Pericardium fibroblast (primary cell): ENCODE results near the gene CNIH2. TPM values are rescaled to one million over a fixed set of nuclear protein-coding genes. Genes with fewer than 3 reads are reported as not detected.

ENCODE experiments used
- total RNA-seq: library from RNA; depleted of rRNA; stranded (reverse); fragments of >200 nt; gene quantifications from 2 replicates; pipeline ENCODE4 v1.2.3, GENCODE V29; 2015

Gene CNIH2
- 0.70 TPM in 1 of 2 replicates, not detected in the other for total RNA-seq

DNA sequence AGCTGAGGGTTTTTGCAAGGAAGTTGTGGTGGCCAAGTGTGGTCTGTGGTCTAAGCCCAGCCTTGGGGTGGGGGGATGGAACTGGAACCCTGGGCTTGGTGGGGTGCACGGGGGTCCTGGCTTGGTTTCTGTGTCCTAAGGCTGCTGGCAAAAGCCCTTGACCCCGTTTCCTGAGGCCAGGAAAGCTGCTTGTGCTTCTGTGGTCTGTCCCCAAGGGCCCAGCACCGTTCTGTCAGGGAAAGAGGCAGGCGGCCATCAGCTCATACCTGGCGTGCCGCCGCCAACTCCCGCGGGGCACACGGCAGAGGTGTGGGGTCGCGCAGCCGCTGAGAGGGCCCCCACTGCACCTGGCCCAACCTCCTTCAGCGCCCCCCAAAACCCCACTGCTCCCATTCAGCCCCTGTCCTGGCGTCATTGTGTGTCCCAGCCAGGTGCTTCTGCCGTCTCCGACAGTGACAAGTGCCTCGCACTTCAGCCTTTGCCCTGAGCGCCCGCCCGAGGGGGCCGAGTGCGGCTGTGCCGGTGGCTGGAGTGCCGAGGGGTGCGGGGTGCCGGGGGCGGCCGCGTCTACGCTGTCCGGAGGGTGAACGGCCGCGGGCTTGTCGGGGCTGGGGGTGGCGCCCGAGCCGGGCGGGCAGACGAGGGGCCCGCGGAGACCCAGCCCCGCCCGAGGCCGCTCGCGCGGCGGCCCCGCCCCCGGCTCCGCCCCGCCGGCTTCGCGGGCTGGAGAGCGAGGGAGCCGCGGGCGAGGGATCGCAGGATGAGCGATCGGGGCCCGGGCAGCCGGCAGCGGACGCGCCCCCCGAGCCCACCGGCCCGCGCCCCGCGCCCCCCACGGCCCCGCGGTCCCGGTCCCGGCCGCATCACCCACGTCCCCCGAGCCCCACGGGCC lies at the start of gene CNIH2:
CNIH2 (plus strand) TSS at position 705 of the 892 bp plus-strand sequence. CDS start 282 bp downstream, outside the sequence.

DNA sequence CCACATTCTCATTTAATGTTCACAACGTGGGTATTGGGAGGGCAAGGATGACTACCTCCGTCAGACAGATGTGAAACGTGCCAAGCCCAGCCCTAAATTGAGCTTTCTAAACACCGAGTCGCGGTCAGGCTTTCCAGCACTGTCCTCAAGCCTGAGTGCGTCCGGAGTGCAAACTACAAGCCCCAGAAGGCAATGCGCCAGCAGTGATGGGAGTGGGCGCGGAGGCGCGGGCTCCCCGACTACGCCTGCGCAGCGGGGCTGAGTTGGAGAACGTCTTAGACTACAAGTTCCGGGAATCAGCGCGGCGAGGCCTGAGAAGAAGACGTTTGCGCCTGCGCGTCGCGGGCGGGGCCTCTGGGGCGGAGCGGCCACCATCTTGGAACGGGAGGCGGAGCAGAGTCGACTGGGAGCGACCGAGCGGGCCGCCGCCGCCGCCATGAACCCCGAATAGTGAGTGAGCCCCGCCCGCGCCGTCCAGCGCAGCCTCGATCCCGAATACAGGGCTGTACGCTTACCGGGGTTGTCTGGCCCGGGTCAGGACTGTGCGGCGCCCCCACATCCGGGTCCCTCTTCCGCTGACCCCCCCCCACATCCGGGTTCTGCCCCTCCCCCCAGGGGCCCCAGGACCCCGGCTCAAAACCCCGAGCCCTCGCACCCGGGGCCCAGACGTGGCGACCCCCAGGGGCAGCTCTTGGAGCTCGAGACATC lies 9.6 kb upstream of the CNIH2 start, which contains the start of gene RAB1B:
RAB1B (plus strand) TSS at position 396 of the 708 bp plus-strand sequence; CDS start at position 437, 41 bp downstream.

DNA sequence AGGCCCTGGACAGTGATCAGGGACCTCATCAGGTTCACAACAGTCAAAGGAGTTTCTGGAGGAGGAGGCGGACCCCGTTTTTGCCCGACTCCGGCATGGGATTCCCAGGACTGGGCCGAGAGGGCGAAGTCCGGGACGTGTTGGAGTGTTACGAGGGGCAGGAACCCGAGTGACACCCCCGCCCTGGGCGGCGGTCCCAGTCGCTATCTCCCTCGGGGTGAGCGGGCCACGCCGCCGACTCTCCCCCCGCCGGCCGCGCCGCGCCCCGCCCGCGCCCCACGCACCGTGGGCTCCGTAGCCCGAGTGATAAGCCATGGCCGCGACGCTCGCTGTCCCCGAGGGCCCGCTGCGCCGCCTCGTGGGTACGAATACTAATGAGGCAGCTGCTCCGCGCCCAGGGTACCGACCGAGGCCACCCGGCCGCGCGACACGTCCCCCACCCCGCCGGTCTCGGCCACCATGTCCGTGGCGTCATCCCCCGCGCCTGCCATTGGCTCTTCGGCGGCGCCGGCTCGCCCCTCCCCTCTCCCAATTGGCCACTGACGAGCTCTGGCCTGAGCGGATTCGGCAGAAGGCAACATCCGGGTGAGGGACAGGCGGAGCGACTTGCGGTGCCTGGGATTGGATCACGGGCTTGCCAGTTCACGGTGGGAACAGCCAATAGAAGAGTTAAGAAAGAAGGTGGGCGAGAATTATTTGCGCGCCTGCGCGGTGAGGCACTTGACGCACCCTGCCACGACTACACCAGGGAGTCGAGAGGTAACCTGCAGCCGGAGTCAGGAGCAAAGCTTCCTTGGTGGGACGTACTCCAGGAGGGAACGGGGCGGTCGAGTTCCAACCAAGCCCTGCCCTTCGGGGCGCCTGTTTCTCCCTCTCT lies 10.9 kb downstream of the CNIH2 start, which contains the start of gene YIF1A:
YIF1A (minus strand) TSS at position 473 of the 877 bp plus-strand sequence; CDS start at position 315, 158 bp downstream.

DNA sequence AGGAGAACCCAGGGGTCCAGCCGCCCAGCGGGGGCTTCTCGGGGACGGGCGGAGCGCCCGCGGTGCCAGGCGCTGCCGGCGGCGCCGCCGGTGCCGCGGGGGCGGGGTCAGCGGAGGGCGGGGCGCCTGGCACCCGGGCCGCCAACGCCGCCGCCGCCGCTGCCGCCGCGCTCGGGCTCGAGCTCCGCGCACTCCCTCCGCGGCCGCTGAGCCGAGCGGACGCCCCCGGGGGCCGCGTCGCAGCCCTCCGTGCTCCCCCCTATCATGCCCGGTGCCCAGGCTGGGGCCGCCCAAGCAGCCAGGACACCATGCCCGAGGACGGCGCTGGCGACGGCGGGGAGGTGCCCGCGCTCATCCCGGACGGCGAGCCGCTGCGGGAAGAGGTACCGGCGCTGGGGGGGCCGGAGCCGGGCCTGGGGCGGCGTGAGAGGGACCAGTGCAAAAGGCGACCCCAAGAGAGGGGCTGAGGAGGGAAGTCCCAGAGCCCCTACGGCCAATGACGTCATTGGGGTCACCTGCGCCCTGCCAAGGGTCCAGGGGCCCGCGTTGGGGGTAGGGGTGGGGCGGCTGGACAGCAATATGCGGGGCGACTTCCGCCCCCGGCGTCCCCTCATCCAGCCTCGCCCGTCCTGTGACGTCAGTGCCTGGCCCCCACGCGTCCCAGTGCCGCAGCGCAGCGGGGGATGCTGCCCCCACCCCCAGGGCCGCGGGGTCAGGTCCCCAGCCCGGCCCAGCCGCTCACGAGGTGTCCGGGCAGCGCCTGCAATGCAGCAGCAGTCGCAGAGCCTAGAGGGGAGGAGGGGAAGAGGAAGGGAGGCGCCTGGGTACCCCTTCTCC lies 13.9 kb downstream of the CNIH2 start, which contains the start of gene TMEM151A:
TMEM151A (plus strand) TSS at position 189 of the 837 bp plus-strand sequence; CDS start at position 309, 120 bp downstream.

DNA sequence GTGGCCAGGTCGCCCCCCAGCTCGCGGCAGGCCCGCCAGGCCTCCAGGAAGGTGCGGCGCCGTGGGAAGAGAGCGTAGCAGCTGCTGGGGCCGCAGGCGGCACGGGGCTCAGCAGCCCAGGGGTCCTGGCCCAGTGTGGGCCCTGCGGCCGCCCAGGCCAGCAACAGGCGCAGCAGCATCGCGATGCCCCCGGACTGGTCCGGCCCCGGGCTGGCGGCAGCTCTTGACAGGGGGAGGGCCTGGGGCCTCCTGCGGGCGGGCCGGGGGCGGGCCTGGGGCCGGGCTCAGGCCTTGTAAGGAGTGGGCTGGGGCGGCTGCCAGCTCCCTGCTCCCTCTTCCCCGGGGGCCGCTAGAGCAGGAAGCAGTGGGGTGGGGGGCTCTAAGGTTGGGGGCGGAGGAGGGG lies 38.9 kb downstream of the CNIH2 start, which contains the start of gene CD248:
CD248 (minus strand) TSS at position 196 of the 403 bp plus-strand sequence; CDS start at position 179, 17 bp downstream.

Other genes starting within 250 kb of the CNIH2 start
- gene GAL3ST3, start 229.0 kb upstream of the CNIH2 start, total RNA-seq, result not detected in 2 replicates
- 121 and 132 TPM in 2 replicates for gene SF3B2, start 225.8 kb upstream of the CNIH2 start, total RNA-seq
- gene PACS1, start 207.9 kb upstream of the CNIH2 start, total RNA-seq, result 35.2 and 42.0 TPM in 2 replicates
- gene KLC2, start 20.5 kb upstream of the CNIH2 start, total RNA-seq, result 16.2 and 17.4 TPM in 2 replicates
- gene RAB1B, start 9.5 kb upstream of the CNIH2 start, total RNA-seq, result 93.9 and 103 TPM in 2 replicates
- gene YIF1A, start 11.0 kb downstream of the CNIH2 start, total RNA-seq, result 149 and 223 TPM in 2 replicates
- 0.34 and 5.6 TPM in 2 replicates for gene TMEM151A, start 13.7 kb downstream of the CNIH2 start, total RNA-seq
- gene CD248, start 38.9 kb downstream of the CNIH2 start, total RNA-seq, result 500 and 529 TPM in 2 replicates
- 18.4 and 25.3 TPM in 2 replicates for gene RIN1, start 58.3 kb downstream of the CNIH2 start, total RNA-seq
- gene BRMS1, start 66.9 kb downstream of the CNIH2 start, total RNA-seq, result 30.1 and 44.9 TPM in 2 replicates
- 39.1 and 41.3 TPM in 2 replicates for gene B4GAT1, start 69.5 kb downstream of the CNIH2 start, total RNA-seq
- 0.26 TPM in 1 of 2 replicates, not detected in the other for gene SLC29A2, start 93.6 kb downstream of the CNIH2 start, total RNA-seq
- gene NPAS4, start 142.9 kb downstream of the CNIH2 start, total RNA-seq, result under 0.01 TPM in 1 of 2 replicates, not detected in the other
- 44.0 and 45.0 TPM in 2 replicates for gene MRPL11, start 160.7 kb downstream of the CNIH2 start, total RNA-seq
- gene PELI3, start 188.7 kb downstream of the CNIH2 start, total RNA-seq, result 6.7 and 8.4 TPM in 2 replicates
- gene DPP3, start 202.3 kb downstream of the CNIH2 start, total RNA-seq, result 24.4 and 52.5 TPM in 2 replicates
- 18.6 and 33.6 TPM in 2 replicates for gene BBS1, start 232.5 kb downstream of the CNIH2 start, total RNA-seq